Lower lobe of right lung (tissue), 2 donors: ENCODE measurements around the gene KCNT2. TPM values are rescaled to one million over a fixed set of nuclear protein-coding genes. Genes with fewer than 3 reads are reported as not detected.

Experiments
- ATAC-seq, 2 donors: fragments of 200-7000 bp; cut with Tn5 transposase; one replicate each; pipeline ENCODE4 v1.9.1; 2020 to 2022; ENCODE audit warnings: mild to moderate bottlenecking in 2 of 2, moderate library complexity in 2 of 2
- DNase-seq: peaks from one replicate; pipeline ENCODE4 v3.0.0-alpha.2; 2020
- H3K27ac ChIP-seq: fragments of 200-600 bp; one replicate; pipeline ENCODE4 v1.8.0; 2022
- H3K27me3 ChIP-seq: fragments of 200-600 bp; one replicate; pipeline ENCODE4 v1.8.0; 2022; ENCODE audit warnings: low read depth
- H3K36me3 ChIP-seq: fragments of 200-600 bp; one replicate; pipeline ENCODE4 v1.8.0; 2022; ENCODE audit warnings: mild to moderate bottlenecking
- H3K4me1 ChIP-seq: fragments of 200-600 bp; one replicate; pipeline ENCODE4 v1.8.0; 2022
- H3K4me3 ChIP-seq: fragments of 200-600 bp; one replicate; pipeline ENCODE4 v1.8.0; 2022; ENCODE audit warnings: mild to moderate bottlenecking
- H3K9me3 ChIP-seq: fragments of 200-600 bp; one replicate; pipeline ENCODE4 v1.8.0; 2022
- CTCF ChIP-seq: fragments of 200-600 bp; IDR thresholded peaks from one replicate; pipeline ENCODE4 v1.8.0; 2022; ENCODE audit warnings: antibody characterized with exemption, mild to moderate bottlenecking
- intact Hi-C: fragments of 100-400 bp; cut with DNase I; formaldehyde crosslinking; loops from one replicate; pipeline ENCODE4 v1.11.0; 2022
- total RNA-seq: library from RNA; stranded (reverse); fragmentation: NEBNext Ultra II Directional; extraction: Animal tissue kit (Norgen Biotek cat#: 25700); gene quantifications from one replicate; pipeline ENCODE4 v1.2.1, GENCODE V29; 2021
- donor health status: DM: no; HTN: yes; CAD: no; lungs with severe emphysema.

KCNT2 gene
- total RNA-seq, 1 donor from 2014 or later: 3.7 TPM

GRCh38 chr1:196462086-196462485, 146.2 kb downstream of the KCNT2 start:
- intact Hi-C loops: no loop called here
- no peaks in the 10 kb centered on the region for H3K36me3 ChIP-seq

GRCh38 chr1:196461521-196461920, 146.7 kb downstream of the KCNT2 start:
- Histone ChIP-seq H3K4me1 (no peaks in the 10 kb centered on the region), H3K36me3 (no peaks in the 10 kb centered on the region), H3K27me3 (no peaks in the 10 kb centered on the region), H3K27ac (no peak overlapping the region), H3K9me3 (no peaks in the 10 kb centered on the region), H3K4me3 (no peak overlapping the region)
- no peak for TF ChIP-seq CTCF
- DNase-seq (no peak), ATAC-seq (no peak)
- intact Hi-C loops: no loop called here

More at GRCh38 chr1:196462086-196462485, 146.2 kb downstream of the KCNT2 start:
- DNase-seq (no peak), ATAC-seq (no peak)
- H3K27ac ChIP-seq: no peak overlapping the region
- H3K27me3 ChIP-seq: no peaks in the 10 kb centered on the region
- H3K9me3 ChIP-seq: no peaks in the 10 kb centered on the region
- H3K4me1 ChIP-seq: no peaks in the 10 kb centered on the region
- no peak overlapping the region for H3K4me3 ChIP-seq
- no peak for TF ChIP-seq CTCF

GRCh38 chr1:196459383-196459782, 148.9 kb downstream of the KCNT2 start:
- TF ChIP-seq CTCF: no peak
- Histone ChIP-seq H3K27ac (no peak overlapping the region), H3K36me3 (no peaks in the 10 kb centered on the region), H3K4me3 (no peak overlapping the region), H3K4me1 (no peaks in the 10 kb centered on the region), H3K27me3 (no peaks in the 10 kb centered on the region), H3K9me3 (no peaks in the 10 kb centered on the region)
- no peak for DNase-seq
- intact Hi-C loops: no loop called here
- ATAC-seq: no peak

DNA sequence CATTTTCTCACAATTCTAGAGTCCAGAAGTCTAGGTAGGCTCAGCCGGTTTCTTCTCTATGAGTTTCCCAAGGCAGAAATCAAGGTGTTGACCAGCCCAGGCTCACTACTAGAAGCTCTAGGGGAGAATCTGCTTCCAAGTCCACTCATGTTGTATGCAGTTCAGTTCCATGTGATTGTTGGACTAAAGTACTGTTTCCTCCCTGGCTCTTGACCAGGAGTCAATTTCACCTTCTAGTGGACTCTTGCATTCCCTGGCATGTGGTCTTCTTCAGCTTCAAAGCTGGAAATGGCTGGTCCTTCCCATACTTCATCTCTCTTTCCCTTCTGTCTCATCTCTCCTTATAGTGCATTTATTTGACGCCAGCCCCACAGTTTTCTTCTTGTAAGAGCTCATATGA, 153.4 kb downstream of the KCNT2 start:
- ATAC-seq (no peak), DNase-seq (no peak)
- Histone ChIP-seq H3K27ac (no peak overlapping the region), H3K27me3 (no peaks in the 10 kb centered on the region), H3K4me3 (no peak overlapping the region), H3K36me3 (no peaks in the 10 kb centered on the region), H3K9me3 (no peaks in the 10 kb centered on the region), H3K4me1 (no peaks in the 10 kb centered on the region)
- intact Hi-C loops: no loop called here
- no peak for TF ChIP-seq CTCF

GRCh38 chr1:196451103-196451502, 157.1 kb downstream of the KCNT2 start:
- Histone ChIP-seq H3K27ac (no peak overlapping the region), H3K27me3 (no peaks in the 10 kb centered on the region), H3K9me3 (no peaks in the 10 kb centered on the region), H3K36me3 (no peaks in the 10 kb centered on the region), H3K4me3 (no peak overlapping the region), H3K4me1 (no peaks in the 10 kb centered on the region)
- intact Hi-C loops: no loop called here
- DNase-seq (no peak), ATAC-seq (no peak)
- no peak for TF ChIP-seq CTCF
